ENCODE measurements around the gene KCNQ4.

DNA sequence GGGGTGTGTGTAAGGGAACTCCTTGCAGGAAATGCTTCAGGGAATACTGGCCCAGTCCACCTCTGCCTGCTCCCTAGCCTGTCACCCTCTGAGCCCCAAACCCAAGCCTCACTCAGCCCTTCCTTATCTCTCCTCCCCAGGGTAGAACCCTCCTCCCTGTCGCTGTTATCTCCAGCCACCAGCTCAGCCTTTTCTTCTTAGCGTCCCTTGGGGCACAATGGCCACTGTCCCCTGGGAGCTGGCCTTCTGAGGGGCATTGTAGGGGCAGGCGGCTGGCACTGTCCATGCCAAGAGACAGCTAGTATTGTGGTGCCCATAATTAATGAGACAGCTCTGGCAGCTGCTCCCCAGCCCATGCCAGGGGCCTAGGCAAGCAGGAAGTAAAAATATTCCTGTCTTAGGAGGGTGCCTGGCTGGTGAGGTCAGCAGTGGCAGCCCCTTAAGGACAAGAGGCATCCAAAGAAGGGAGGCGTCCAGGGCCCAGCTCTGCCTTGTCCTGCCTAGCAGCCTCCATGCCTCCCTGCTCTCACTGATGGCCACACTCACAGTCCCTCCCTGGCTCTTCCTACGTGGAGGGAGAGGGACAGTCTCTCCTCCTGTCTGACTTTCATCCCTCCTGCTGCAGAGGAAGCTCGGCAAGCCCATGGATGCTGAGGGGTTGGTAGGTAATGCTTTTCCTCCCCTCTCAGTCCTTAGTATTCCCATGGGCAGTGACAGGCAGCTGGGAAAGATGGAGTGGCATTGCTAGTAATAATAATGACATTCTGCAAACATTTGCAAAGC lies 37.5 kb downstream of the KCNQ4 start:
- TF ChIP-seq, protein P1, sequence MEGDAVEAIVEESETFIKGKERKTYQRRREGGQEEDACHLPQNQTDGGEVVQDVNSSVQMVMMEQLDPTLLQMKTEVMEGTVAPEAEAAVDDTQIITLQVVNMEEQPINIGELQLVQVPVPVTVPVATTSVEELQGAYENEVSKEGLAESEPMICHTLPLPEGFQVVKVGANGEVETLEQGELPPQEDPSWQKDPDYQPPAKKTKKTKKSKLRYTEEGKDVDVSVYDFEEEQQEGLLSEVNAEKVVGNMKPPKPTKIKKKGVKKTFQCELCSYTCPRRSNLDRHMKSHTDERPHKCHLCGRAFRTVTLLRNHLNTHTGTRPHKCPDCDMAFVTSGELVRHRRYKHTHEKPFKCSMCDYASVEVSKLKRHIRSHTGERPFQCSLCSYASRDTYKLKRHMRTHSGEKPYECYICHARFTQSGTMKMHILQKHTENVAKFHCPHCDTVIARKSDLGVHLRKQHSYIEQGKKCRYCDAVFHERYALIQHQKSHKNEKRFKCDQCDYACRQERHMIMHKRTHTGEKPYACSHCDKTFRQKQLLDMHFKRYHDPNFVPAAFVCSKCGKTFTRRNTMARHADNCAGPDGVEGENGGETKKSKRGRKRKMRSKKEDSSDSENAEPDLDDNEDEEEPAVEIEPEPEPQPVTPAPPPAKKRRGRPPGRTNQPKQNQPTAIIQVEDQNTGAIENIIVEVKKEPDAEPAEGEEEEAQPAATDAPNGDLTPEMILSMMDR (conservative IDR thresholded peaks at IDR 0.05 in 1 of 2, IDR thresholded peaks at IDR 0.05 in 1 of 2; ENCODE audit: extremely low read depth in 1 of 2, insufficient read depth in 1 of 2, low read depth in 1 of 2, low read length in 2 of 2): no peak
- no peak for TF ChIP-seq EZH2 (IDR thresholded peaks at IDR 0.05; ENCODE audit: borderline replicate concordance, low read length)

All from mammary epithelial cell (primary cell).